ENCODE data around the gene SORT1. TPM values are rescaled to one million over a fixed set of nuclear protein-coding genes. Genes with fewer than 3 reads are reported as not detected.

SORT1 gene
- total RNA-seq, 1 donor from 2014 or later = 52.3 TPM

DNA sequence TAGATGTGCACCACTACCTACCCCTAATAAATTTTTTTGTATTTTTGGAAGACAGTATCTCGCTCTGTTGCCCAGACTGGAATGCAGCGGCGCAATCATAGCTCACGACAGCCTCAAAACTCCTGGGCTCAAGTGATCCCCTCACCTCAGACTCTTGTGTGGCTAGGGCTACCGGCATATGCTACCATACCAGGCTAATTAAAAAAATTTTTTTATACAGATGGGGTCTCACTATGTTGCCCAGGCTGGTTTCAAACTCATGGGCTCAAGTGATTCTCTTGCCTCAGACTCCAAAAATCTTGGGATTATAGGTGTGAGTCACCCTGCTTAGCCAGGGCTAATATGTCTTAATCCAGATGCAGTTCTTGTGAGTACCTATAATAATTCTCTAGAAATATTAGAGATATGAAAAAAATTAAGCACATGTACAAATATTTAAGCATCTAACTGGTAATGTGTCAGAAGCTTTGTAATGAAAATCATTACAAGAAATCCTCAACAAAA, 9.5 kb downstream of the SORT1 start:
- Mint-ChIP-seq H3K27ac (no peak overlapping the region), H3K36me3 (no peaks in the 10 kb centered on the region), H3K4me3 (no peak overlapping the region), H3K4me1 (ENCODE audit: unreplicated experiment) (peaks cover 27% of the 10 kb centered on the region), H3K27me3 (no peaks in the 10 kb centered on the region), H3K9me3 (no peaks in the 10 kb centered on the region)
- TF ChIP-seq, protein P1, sequence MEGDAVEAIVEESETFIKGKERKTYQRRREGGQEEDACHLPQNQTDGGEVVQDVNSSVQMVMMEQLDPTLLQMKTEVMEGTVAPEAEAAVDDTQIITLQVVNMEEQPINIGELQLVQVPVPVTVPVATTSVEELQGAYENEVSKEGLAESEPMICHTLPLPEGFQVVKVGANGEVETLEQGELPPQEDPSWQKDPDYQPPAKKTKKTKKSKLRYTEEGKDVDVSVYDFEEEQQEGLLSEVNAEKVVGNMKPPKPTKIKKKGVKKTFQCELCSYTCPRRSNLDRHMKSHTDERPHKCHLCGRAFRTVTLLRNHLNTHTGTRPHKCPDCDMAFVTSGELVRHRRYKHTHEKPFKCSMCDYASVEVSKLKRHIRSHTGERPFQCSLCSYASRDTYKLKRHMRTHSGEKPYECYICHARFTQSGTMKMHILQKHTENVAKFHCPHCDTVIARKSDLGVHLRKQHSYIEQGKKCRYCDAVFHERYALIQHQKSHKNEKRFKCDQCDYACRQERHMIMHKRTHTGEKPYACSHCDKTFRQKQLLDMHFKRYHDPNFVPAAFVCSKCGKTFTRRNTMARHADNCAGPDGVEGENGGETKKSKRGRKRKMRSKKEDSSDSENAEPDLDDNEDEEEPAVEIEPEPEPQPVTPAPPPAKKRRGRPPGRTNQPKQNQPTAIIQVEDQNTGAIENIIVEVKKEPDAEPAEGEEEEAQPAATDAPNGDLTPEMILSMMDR (conservative IDR thresholded peaks at IDR 0.05) = no peak
- DNase-seq (ENCODE audit: extremely low spot score, unreplicated experiment) = no peak

DNA sequence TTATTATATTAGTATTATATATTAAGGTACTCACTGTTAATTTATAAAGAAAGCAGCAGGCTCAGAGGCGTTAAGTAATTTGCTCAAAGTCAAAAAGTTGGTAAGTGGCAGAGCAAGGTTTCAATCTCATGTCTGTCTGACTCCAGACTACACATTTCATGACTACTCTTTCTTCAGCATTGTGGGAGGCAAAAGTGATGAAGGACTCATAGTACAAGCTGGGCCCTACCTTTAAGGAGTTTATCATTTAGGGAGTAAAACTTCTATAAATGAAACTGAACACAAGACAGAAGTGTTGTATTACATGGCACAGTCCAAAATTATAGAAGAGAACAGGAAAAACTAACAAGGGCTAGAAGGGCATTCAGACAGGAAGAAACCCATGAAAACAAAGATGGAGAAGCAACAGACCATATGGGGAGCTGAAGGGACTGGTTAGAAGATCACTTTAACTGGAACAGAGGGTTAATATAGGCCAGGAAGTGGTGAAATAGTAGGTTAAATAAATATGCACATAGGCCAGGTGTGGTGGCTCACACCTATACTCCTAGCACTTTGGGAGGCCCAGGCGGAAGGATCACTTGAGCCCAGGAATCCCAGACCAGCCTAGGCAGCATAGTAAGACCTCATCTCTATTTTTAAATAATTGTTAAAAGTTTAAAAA, 11.5 kb downstream of the SORT1 start:
- Mint-ChIP-seq H3K27ac (no peak overlapping the region), H3K9me3 (no peaks in the 10 kb centered on the region), H3K36me3 (no peaks in the 10 kb centered on the region)

DNA sequence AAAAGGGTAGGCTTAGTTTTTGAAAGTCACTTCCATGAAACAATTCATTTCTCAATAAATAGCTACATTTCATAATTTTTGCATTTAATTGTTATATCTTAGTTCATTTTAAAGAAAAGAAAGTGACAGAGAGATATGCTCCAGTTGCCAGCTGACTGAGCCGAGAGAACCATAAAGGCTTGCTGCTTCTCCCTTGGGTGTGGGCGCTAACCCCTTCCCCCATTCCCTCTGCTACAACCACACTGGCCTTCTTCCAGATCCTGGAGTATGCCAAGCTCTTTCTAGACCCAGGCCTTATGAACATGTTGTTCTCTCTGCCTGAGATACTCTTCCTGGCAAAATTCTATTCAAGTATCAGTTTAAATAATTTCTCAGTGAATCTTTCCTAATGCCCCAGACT, 12.3 kb downstream of the SORT1 start:
- Mint-ChIP-seq H3K4me1 (ENCODE audit: unreplicated experiment) (peaks cover 12% of the 10 kb centered on the region), H3K36me3 (no peaks in the 10 kb centered on the region), H3K27ac (no peak overlapping the region), H3K27me3 (no peaks in the 10 kb centered on the region), H3K4me3 (no peak overlapping the region), H3K9me3 (no peaks in the 10 kb centered on the region)
- DNase-seq (ENCODE audit: extremely low spot score, unreplicated experiment) = no peak
- TF ChIP-seq, protein P1 (conservative IDR thresholded peaks at IDR 0.05) = no peak

More for the DNA sequence above, 11.5 kb downstream of the SORT1 start:
- Mint-ChIP-seq H3K4me1 (ENCODE audit: unreplicated experiment) (peaks cover 12% of the 10 kb centered on the region), H3K4me3 (no peak overlapping the region), H3K27me3 (no peaks in the 10 kb centered on the region)
- TF ChIP-seq, protein P1 (conservative IDR thresholded peaks at IDR 0.05) = no peak
- no peak for DNase-seq (ENCODE audit: extremely low spot score, unreplicated experiment)

DNA sequence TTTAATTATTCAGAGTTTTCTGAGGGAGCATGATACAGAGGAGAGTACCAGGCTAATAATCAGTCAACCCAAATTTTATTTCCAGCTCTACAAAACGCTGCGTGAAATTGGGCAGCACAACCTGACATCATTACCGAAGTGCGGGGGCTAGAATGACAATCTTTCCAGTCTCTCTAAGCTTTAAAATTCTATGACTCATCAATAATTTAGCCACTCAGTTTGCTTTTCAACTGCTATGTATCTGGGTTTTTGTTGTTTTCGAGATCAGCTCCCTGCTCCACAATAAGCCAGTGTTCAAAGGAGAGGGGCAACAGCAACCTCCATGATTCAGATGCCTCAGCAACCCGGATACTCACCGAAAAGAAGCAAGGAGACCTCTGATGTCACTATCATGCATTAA, 13.9 kb downstream of the SORT1 start:
- H3K27me3 Mint-ChIP-seq = no peaks in the 10 kb centered on the region
- no peaks in the 10 kb centered on the region for H3K36me3 Mint-ChIP-seq
- no peaks in the 10 kb centered on the region for H3K9me3 Mint-ChIP-seq
- peaks cover 12% of the 10 kb centered on the region for H3K4me1 Mint-ChIP-seq (ENCODE audit: unreplicated experiment)
- H3K27ac Mint-ChIP-seq = peak overlapping the region; percentile 85
- no peak for DNase-seq (ENCODE audit: extremely low spot score, unreplicated experiment)
- TF ChIP-seq, protein P1 (conservative IDR thresholded peaks at IDR 0.05) = no peak
- no peak overlapping the region for H3K4me3 Mint-ChIP-seq

DNA sequence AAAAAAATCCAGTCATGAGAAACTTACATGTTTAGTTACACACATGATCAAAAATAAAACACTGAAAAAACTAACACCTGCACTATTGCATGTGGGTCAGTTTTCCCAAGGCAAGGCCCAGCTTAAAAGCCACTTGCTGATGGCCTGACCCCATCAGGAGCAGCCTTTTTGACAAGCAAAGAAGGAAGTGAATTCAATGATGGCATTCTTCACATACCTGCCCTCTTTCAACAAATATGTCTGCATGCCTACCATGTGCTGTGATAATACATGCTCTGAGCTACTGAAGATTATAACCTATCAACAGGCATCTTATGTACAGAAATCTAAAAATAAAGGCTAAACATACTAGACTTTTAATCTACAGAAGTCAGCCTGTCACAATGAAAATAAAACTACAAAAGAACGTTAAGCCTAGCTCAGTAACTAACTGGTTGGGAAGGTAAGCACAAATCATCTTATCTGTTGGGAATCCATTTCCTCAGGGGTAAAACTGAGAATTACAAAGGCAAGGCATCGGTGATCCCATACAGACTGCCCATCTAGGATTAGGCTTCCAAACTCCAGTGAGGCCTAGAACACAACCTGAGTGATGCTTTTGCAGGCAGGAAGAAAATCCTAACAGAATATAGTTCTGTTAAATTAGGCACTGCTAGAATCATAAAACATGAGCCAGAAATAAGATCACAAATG, 14.5 kb downstream of the SORT1 start:
- Mint-ChIP-seq H3K9me3 (no peaks in the 10 kb centered on the region), H3K4me1 (ENCODE audit: unreplicated experiment) (peaks cover 12% of the 10 kb centered on the region), H3K27ac (peak overlapping the region; percentile 85), H3K27me3 (no peaks in the 10 kb centered on the region), H3K36me3 (no peaks in the 10 kb centered on the region), H3K4me3 (no peak overlapping the region)
- TF ChIP-seq, protein P1 (conservative IDR thresholded peaks at IDR 0.05) = no peak
- DNase-seq (ENCODE audit: extremely low spot score, unreplicated experiment) = no peak
